Mesodermal cell (in vitro differentiated cells): ENCODE data around the gene OSBPL6.
"Not testable (repeated sequence)": the region's sequence is repeated elsewhere in the genome, so short reads cannot be mapped to it uniquely, and the experiment has no call there.

ENCODE experiments used
- H3K27ac ChIP-seq: 2 replicates; pipeline ENCODE4 v1.7.0; 2013; ENCODE audit warnings: mild to moderate bottlenecking, low read depth, low read length, moderate library complexity; ENCODE audit not compliant: severe bottlenecking
- H3K36me3 ChIP-seq: 2 replicates; pipeline ENCODE4 v1.7.1; 2013; ENCODE audit warnings: mild to moderate bottlenecking, low read length, moderate library complexity; ENCODE audit not compliant: control insufficient read depth, insufficient read depth
- H3K4me1 ChIP-seq: one replicate; pipeline ENCODE4 v1.7.1; 2013; ENCODE audit warnings: mild to moderate bottlenecking, low read length; ENCODE audit not compliant: insufficient read depth, control insufficient read depth, poor library complexity, severe bottlenecking
- H3K4me3 ChIP-seq: 2 replicates; pipeline ENCODE4 v1.7.0; 2013; ENCODE audit warnings: low read length, control low read depth, mild to moderate bottlenecking; ENCODE audit not compliant: insufficient read depth, poor library complexity, severe bottlenecking; ENCODE audit errors: extremely low read depth
- H3K9me3 ChIP-seq: 2 replicates; pipeline ENCODE4 v1.7.1; 2013; ENCODE audit warnings: mild to moderate bottlenecking, low read length, moderate library complexity; ENCODE audit not compliant: control insufficient read depth
- WGBS, 2 experiments: methylation state at CpG; one replicate each; pipeline ENCODE4 v1.1.5; 2013; ENCODE audit warnings: missing lambda C conversion rate in 2 of 2; ENCODE audit not compliant: insufficient coverage in 2 of 2; 5-methylcytosine and 5-hydroxymethylcytosine counted together

The OSBPL6 gene

DNA sequence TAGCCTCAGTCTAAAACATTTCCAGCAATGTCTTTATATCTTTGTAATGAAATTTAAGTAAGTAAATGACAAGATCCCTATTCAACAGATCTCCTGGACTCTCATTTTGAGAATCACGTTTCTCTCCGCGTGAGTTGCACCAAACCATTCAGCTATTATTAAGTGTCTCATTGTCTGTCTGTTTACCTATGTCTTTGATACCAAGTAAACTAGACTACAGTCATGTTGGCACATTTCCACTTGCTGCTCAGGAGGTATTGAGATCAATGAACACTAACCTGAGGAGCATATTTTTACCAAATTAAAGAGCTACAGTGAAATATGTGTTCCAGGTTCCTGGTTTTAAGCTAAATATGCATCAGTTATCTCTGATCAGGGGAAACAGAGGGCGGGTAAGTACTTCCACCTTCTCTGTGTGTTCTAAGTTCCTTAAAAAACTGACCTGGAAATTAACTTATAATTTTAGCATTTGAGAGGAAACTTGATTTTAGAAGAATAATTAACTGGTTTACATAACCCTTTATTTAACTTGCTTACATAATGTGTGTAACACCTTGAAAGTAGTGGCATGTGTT, 125.8 kb downstream of the OSBPL6 start:
- no peaks in the 10 kb centered on the region for H3K9me3 ChIP-seq
- H3K36me3 ChIP-seq: no peaks in the 10 kb centered on the region
- H3K4me1 ChIP-seq: no peaks in the 10 kb centered on the region
- no peak overlapping the region for H3K27ac ChIP-seq
- H3K4me3 ChIP-seq: no peak overlapping the region
- 87% methylated on average over 4 of the region's 4 CpGs; no CpG with 5 or more reads in 1 of the 2 experiments for WGBS, 2 experiments

DNA sequence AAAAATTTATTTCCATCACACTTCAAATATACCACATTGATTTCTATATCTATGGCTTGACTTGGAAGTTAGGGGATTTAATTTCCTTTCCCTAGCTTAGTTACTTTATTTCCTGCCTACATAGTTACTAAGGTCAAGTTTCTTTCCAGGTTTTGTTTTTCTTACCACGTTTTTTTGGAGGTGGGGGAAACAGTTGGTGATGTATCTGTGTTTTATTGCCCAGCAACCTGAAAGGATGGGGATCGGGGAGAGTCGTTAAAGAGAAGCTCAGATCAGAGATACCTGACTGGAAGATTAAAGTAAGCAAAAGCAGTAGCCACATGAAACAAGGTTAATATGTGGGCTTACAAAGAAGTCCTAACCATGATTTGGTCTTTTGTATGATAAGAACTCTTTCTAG, 127.8 kb downstream of the OSBPL6 start:
- 90% methylated on average over 2 of the region's 3 CpGs; no CpG with 5 or more reads in 1 of the 2 experiments for WGBS, 2 experiments
- Histone ChIP-seq H3K27ac (no peak overlapping the region), H3K4me3 (no peak overlapping the region), H3K9me3 (no peaks in the 10 kb centered on the region), H3K4me1 (no peaks in the 10 kb centered on the region), H3K36me3 (no peaks in the 10 kb centered on the region)

DNA sequence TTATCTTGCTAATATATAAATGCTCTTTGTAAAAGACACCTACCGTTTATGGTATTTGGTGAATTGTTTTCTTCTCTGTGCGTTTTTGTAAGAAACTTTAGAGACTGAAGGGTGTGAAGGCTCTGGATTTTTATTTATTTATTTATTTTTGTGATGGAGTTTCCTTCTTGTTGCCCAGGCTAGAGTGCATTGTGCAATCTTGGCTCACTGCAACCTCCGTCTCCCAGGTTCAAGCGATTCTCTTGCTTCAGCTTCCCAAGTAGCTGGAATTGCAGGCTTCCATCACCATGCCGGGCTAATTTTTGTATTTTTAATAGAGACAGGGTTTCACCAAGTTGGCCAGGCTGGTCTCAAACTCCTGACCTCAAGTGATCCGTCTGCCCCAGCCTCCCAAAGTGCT, 129.0 kb downstream of the OSBPL6 start:
- not testable (repeated sequence) for H3K4me3 ChIP-seq, H3K36me3 ChIP-seq, H3K9me3 ChIP-seq, H3K4me1 ChIP-seq, H3K27ac ChIP-seq
- 85 to 90% methylated on average over 4 of the region's 6 CpGs for WGBS, 2 experiments

DNA sequence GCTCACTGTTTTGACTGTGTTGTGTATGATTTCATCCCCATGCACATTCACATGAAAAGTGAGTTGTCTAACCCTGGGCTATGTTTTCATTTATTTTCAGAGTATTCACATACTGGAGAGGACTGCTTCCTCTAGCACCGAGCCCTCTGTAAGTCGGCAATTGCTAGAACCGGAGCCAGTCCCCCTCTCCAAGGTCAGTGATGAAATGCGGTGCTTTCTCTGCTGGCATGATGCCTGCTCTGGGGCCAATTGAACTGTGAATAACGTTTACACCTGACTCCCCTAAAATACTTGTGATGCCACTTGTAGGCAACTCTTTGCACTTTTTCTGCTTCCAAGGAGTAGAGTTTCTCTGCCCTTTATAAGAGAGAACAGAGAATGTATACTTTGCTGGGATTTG, 129.8 kb downstream of the OSBPL6 start:
- WGBS, 2 experiments: 89 to 92% methylated on average over 4 of the region's 5 CpGs
- Histone ChIP-seq H3K27ac (no peak overlapping the region), H3K36me3 (no peaks in the 10 kb centered on the region), H3K4me1 (no peaks in the 10 kb centered on the region), H3K4me3 (no peak overlapping the region), H3K9me3 (no peaks in the 10 kb centered on the region)

DNA sequence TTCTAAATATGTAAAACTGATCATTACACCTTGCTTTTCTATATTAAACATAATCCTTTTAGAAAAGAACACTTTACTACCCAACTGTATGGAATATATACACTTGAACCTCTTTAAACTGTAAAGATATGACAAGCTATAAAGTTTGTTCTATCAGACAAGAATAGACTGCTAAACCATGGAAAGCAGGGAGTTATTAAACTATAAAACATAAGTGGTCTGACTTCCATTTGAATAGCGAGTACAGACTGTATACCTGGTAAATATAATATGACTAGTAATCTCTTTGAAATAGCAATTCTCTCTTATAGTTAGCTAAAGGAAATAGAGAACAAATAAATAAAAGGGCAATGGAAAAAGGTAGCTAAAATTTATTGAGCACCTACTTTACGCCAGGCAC, 131.0 kb downstream of the OSBPL6 start:
- Histone ChIP-seq H3K27ac (no peak overlapping the region), H3K9me3 (no peaks in the 10 kb centered on the region), H3K4me3 (no peak overlapping the region), H3K36me3 (no peaks in the 10 kb centered on the region), H3K4me1 (no peaks in the 10 kb centered on the region)
- WGBS, 2 experiments: no CpG with 5 or more reads among the region's 2 CpGs

DNA sequence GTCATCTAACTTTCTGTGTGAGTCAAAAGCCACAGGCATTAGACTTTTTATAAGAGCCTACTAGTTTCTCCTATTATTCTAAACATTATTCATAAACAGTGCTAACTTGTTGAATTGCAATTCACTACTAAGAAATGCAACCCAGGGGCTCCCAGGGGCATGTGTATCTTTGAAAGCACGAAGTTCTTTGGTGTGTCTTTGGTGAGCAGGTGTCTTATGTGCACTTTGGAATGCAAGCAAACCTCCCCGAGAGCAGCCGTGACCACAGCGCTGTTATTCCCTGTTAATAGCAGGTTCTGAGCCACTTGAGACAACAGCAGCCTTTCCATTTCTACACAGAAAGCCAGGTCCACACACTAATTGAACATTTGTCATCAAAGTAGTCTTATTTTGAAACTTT, 133.2 kb downstream of the OSBPL6 start:
- H3K4me3 ChIP-seq: no peak overlapping the region
- 93 to 100% methylated on average over 3 of the region's 4 CpGs for WGBS, 2 experiments

DNA sequence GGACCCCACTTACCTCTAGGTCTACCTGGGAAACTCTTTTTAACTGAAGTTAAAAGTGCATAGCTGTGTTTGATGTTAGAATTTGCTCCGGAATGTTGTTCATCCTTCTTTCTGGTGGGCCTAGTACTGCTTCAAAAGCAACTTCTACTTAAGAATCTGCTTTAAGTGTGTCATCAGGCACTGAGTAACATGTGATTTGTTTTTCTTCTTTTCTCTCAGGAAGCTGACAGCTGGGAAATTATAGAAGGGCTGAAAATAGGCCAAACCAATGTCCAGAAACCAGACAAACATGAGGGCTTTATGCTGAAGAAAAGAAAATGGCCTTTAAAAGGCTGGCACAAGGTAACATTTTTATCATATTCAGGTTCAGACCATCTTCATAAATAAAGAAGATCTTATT, 133.7 kb downstream of the OSBPL6 start:
- Histone ChIP-seq H3K4me1 (no peaks in the 10 kb centered on the region), H3K4me3 (no peak overlapping the region), H3K27ac (no peak overlapping the region), H3K9me3 (no peaks in the 10 kb centered on the region), H3K36me3 (no peaks in the 10 kb centered on the region)
- WGBS, 2 experiments: 100% methylated on average over 1 of the region's 1 CpG; no CpG with 5 or more reads in 1 of the 2 experiments

More for the DNA sequence above, 133.2 kb downstream of the OSBPL6 start:
- Histone ChIP-seq H3K27ac (no peak overlapping the region), H3K36me3 (no peaks in the 10 kb centered on the region), H3K9me3 (no peaks in the 10 kb centered on the region), H3K4me1 (no peaks in the 10 kb centered on the region)

DNA sequence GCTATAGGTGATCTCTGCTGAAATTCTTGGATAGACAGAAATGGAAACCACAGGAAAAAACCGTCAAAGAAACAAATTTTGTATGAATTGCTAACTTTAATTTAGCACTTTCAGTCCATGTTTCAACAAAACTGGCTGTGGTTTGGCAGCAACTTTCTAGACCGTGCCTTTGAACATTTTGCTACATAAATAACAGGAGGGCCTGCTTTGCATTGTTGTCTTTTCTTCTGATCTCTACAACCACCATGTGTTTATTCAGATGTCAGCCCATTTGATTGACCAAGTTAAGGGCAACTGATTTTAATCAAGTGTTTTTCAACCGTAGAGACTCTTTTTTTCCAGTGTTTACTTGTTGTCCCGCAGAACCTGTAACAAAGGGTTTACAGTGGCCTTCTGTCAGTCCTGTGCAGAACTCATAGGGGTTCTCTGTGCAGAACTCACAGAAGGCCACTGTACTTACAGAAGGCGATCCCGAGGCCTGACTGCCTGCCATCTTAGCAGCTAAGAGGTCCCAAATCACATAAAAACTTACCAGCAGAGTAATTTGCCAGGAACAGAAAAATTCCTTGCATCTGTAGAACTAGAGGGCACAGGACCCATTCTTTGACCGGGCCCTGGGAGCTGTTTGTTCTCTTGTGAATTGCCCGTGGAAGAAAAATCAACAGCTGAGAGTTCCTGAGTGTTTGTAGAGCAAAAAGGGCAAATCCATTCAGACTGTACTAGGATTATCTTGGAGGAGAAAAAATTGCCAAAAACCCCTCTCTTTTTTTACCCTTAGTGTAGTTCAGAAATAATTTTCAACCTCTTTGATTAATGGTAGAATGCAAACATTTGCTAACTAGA, 136.1 kb downstream of the OSBPL6 start:
- H3K4me1 ChIP-seq: no peaks in the 10 kb centered on the region
- no peaks in the 10 kb centered on the region for H3K9me3 ChIP-seq
- WGBS, 2 experiments: 87 to 97% methylated on average over 7 to 8 of the region's 8 CpGs
- no peak overlapping the region for H3K27ac ChIP-seq
- H3K36me3 ChIP-seq: no peaks in the 10 kb centered on the region
- H3K4me3 ChIP-seq: no peak overlapping the region

DNA sequence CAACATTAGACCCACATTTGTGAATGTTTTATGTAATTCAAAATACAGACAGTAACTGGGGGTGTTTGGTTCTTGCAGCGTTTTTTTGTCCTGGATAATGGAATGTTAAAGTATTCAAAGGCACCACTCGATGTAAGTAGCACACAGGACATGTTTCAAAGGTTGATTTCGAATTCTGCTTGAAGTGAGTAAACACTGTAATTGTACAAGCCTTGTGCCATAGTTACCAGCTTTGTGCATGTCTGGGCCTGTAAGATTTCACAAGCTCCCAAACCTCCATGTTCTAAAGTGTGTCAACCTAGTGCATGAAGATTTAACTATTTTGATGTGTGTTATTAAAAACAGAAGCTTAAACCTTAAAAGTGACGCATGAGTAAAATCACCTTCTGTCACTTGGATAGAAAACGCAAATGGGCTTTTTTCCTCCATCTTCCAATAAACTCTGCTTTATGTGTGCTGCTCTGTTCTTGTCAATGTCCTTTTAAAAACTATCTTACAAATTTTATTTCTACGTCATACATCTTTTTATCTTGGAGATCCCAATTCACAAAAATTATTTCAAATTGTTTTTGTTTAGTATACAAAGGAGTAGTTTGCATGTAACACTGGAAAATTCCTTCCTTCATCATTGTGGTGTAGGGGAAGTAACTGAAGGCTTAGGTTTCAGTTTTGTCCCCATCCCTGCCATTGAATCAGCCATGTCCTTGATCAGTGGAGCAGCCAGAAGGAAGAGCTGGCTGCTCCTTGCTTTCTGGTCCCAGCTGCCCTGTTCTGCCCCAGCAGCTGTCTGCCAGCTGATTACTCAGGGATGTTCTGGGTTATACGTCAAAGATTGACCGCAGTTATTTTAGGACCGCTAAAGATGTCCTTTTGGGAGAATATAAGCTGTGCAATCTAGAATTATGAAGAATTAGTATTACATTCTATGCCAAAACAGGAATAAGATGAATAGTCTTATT, 137.4 kb downstream of the OSBPL6 start:
- WGBS, 2 experiments: 86 to 91% methylated on average over 4 to 5 of the region's 9 CpGs

DNA sequence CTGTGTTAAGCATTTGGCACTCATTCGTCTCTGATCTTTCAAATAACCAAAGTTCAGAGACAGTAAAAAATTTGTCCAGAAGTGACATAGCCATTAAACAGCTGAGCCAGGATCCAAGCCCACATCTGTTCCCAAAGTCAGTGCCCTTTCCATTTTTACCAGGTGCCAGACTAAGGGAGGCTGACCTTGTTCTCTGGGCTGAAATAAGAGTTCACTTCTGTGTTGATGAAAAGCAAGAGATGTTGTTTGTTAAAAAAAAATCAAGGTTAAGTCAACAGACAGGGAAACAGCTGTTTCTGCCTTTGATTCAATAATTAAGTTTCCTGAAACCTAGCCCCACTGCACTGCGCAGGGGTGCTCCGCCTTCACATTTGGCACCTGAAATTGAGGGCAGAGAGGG, 139.5 kb downstream of the OSBPL6 start:
- 83 to 87% methylated on average over 2 to 3 of the region's 3 CpGs for WGBS, 2 experiments
- no peak overlapping the region for H3K27ac ChIP-seq

More for the DNA sequence above, 137.4 kb downstream of the OSBPL6 start:
- Histone ChIP-seq H3K4me3 (no peak overlapping the region), H3K36me3 (no peaks in the 10 kb centered on the region), H3K4me1 (no peaks in the 10 kb centered on the region), H3K27ac (no peak overlapping the region), H3K9me3 (no peaks in the 10 kb centered on the region)

More for the DNA sequence above, 139.5 kb downstream of the OSBPL6 start:
- no peaks in the 10 kb centered on the region for H3K9me3 ChIP-seq
- no peaks in the 10 kb centered on the region for H3K36me3 ChIP-seq
- no peaks in the 10 kb centered on the region for H3K4me1 ChIP-seq
- H3K4me3 ChIP-seq: no peak overlapping the region
